HG03378 (cell line): ENCODE data around the gene SETD1A.

ENCODE experiments used
- ATAC-seq: cut with Tn5 transposase; IDR thresholded peaks from one replicate; pipeline ENCODE4 v1.9.1; 2021; ENCODE audit warnings: mild to moderate bottlenecking, moderate library complexity; ENCODE audit not compliant: unreplicated experiment

The SETD1A gene

DNA sequence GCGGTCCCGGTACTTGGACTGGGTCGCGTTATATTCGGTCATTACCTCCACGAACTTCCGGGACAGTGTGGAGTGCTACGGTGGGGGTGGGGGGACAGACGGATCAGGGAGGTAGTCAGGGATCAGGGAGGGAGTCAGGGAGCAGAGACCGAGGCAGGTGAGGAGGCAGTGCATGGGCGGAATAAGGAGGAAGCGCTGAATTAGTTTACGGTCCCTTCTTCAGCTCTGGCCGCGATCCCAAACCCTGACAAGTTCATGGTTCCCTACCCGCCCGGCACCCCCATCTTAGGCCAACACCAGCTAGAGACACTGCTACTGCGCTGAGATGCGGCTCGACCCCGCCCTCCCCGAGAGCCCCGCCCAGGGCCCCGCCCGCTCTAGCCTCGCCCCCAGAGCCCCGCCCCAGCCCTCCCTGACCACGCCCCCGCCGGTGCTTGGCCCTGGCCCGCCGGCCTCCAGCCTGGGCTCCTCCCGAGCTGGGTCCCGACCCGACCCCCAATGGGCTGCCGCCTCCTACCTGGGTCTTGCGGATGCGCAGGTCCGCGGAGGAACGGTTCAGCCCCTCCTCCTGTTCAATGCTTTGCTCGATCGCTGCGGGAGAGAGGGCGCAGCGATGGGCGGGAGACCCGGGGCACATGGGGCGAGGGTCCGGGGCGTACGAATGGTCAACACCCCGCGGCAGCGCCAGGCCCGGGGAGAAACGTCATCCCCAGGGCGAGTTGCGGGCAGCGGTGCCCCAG is 39.6 kb downstream of the SETD1A start:
- ATAC-seq: no peak

DNA sequence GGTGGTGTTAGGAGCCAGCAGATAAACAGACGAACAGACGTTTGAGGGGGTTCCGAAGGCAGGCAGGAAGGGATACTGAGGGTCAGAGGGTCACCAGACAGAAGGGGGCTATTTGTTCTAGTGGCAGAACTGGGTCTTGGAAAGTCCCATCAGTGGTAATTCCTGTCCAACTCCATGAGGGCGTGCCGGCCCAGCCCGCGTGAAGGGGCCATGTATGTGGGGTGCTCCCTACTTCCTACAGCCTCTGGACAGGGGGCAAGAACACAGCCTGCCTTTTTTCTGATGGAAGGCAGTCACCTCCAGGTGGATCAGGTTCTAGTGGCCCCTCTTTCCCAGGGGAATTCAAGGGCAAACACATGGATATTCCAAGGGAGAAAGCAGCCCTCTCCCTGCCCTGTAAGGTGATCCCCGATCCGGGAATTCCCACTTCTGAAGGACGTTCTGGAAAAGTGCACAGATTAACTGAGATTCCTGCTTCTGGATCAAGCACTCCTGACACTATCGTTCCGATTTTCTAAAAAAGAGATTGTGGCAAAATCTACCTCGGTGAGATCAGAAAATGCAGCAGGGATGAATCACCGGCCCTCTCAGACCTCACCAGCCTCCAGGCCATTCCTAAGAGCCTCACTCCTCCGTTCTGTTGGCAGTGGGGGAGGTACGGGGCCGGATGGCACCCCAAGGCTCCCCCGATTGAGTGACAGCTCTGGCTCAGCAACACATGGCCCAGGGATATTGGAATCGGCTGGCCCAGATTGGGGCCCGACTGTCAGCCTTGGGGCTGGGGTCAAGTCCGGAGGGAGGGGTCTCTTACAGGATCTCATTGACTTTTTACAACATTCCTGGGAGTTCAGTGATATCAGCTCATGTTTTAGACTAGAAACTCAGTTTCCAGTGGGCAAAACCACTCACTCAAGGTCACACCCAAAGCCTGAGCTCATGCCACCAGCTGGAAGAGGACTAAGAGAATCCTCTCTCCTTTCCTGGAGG is 40.5 kb downstream of the SETD1A start:
- no peak for ATAC-seq

DNA sequence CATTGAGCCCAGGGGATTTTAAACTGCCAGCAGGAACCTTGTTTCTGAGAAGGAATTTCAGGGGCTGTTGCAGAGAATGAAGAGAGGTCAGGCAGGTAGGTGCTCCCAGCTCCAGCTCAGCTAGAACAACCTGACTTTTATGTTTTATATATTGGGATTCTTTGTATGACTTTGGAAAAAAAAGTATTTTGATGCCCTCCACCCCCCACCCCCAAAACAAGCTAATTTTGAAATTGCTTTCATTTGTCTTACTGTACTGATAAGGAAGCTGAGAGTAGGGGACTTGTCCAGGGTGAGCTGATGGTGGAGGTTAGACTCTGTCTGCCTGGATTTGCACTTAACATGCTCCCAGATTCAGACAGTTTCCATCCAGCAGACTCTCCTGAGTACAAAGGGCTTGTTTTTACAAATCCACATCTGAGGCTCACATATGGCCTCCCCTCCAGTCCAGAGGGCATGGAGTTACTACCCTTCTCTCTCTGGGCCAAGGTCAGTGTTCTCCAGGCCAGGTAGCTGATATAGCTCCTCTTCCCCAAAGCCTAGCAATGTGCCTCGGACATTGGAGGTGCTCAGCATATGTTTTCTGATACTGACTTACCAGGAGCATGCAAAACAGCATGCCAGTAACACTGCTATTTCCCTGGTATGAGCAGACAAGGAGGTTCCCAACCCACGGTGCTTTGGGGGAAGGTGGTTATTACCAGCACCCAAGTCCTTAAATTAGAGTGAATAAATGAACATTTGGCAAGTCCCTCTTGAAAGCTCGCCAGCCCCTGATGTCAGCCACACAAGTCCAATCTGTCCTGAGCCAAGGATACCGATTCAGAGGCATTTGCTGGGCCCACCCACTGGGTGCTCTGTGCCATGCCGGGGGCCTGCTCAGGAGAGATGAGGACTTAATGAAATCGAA is 41.6 kb downstream of the SETD1A start:
- no peak for ATAC-seq

DNA sequence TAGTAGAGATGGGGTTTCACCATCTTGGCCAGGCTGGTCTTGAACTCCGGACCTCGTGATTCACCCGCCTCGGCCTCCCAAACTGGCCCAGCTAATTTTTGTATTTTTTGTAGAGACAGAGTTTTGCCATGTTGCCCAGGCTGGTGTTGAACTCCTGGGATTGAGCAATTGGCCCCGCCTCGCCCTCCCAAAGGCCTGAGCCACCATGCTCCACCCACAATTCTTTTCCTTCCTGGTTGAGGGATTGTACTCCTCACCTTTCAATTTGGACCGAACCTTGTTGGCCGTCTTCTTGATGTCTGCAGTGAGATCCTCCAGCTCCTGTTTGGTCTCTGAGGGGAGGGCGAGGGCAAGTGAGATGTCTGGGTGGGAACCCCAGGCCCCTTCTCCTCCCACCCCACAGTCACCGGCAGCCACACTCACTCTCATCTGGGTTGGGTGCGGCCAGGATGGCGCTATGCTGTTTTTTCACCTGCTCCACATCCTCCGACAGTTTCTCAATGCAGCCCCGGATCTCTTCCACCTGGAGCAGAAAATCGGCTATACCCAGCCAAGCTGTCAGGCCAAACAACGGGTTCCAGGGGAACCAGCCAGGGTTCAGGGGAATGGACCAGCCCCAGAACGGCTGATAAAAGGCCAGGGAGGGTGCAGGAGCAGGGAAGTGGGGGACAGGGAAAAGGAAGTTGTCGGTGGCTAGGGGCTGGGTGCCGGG is 43.3 kb downstream of the SETD1A start:
- no peak for ATAC-seq

DNA sequence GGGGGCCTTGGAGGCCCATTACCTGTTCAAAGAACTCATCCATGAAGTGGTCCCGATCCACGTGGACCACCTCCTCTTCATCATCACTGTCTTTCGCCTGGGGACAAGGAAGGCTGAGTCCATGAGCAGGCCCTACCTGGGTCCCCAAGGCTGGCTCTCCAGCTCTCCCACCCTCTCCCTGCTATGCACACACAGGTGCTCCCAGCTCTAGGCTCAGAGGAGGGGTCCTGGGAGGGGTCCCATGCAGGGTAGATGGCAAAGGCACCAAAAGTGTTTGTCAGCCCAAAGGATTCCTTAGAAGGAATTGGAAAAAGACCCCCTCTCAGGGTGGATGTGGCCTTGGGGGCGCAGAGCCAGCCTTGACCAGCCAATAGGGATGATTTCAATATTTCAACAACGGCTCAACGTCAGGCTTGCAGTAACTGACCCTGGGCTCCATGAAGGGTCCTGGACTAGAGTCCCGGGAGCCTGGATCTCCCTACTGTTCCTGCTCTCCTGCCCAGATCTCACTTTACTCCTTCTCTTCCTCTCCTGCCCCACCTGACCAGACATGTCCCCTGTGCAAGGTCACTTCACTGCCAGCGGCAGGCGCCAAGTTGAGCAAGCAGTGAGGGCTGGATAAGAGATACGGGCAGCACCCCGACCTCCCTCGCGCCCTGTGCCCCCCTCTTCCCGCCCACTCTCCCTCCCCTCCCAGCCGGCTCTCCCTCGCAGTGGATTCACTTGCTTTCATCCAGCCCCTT is 44.1 kb downstream of the SETD1A start:
- ATAC-seq: no peak

DNA sequence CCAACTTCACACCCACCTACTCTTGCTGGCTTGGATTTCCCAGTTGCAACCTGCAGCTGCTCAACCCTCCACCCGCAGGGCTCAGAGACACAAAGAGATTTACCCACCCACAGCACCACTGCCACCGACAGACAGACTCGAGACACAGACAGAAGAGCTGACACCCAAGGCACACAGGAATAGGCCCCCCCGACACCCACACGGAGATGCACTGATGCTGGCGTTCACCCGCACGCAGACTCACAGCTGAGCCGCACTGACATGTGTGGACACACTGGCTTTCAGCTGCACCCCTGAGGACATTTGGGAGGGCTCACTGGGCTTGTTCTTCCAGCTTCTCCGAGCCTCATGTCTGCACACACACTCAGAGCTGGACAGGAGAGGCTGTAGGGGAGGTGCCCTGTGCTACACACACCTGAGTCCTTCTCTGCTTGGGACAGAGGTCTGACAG is 44.7 kb downstream of the SETD1A start:
- no peak for ATAC-seq

DNA sequence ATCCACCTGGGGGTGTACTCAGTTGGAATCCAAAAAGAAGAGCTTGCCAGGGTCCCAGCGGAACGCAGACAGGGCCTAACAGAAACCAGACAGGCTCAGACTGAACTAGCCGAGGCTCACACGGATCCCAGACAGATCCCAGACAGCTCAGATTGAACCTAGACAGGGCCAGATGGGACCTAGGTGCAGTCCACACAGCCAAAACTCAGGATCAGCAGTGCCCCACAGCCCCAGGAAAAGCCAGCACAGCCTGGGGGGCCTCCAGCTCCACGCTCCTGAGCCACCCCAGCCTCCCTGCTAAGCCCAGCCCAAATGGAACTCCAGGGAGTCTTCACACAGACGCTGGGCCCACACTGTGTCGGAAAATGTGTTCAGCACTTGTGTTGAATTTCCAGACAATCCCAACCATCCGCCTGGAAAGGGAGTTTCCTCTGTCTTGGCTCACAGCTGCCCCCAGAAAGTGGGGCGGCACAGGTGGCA is 45.3 kb downstream of the SETD1A start:
- ATAC-seq: no peak

DNA sequence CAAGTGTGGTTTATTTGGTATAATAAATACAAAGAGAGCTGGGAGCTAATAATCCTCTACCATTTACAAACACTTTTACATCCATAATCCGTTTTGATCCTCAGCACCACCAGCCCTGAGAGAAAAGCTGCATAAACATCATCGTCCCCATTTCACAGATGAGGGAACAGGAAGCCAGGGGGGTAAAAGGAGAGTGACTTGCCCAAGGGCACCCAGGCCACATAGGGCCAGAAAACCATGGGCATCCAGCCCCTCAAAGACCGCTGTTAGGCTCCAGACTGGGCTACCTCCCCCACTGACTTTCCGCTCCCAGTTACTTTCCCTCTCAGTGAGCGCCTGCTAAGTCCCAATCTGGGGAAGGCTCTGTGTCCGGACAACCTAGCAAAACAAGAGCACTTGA is 46.2 kb downstream of the SETD1A start:
- ATAC-seq: no peak

DNA sequence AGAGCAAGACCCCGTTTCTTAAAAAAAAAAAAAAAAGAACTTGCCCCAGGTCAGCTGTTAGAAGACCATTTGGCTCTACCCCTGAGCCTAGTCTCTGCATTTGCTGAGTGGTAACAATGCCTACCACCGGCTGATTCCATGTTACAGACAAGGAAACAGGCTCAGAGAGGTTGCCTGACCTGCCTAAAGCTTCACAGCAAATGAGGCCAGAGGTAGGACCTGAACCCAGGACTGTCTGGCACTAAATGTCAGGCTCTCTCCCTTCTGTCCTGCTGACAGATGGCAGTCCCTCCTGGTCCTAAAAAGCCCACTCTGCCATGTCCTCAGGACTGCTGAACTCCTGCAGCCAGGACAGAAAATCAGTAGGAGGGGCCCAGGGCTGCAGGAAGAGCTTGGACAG is 47.1 kb downstream of the SETD1A start:
- no peak for ATAC-seq

DNA sequence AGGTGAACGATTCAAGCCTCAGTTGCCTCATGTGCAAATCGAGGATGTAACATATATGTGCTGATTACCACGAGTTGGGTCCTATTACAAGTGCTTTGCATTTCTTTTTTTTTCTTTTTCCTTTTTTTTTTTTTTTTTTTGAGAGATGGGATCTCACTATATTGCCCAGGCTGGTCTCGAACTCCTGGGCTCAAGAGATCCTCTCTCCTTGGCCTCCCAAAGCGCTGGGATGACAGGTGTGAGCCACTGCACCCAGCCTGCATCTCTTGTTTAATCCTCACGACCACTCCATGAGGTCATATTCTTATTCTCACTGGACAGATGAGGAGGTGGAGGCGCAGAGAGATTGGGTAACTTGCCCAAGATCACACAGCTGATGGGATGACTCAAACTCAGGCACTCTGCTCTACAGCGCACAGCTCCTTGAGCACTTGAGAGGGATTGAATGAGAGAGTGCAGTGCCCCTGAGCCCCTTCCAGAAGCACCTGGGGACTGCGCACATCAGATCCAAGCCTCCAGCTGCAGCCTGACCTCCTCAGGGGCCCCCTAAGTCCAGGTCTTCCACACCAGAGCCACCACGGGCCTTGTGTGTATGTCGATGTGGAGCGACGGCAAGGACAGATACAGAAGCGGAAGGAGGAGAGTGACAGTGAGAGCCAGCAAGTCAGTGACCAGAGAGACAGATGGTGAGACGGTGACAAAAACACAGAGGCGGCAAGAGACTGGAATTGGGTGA is 48.0 kb downstream of the SETD1A start:
- no peak for ATAC-seq

DNA sequence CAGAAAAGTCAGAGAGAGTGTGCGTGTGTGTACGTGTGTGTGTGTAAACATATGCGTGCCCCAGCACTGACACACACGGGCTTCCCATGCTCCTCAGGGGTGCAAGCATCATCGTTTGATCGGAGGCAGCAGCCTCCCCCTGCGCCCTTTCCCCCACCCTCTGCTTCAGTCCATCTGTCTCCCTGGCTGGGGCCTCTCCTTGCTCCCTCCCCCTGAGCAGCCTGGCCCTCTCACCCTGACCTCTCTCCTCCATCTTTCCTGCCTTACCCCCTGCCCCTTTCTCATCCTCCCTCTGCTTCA is 48.5 kb downstream of the SETD1A start:
- ATAC-seq: no peak

DNA sequence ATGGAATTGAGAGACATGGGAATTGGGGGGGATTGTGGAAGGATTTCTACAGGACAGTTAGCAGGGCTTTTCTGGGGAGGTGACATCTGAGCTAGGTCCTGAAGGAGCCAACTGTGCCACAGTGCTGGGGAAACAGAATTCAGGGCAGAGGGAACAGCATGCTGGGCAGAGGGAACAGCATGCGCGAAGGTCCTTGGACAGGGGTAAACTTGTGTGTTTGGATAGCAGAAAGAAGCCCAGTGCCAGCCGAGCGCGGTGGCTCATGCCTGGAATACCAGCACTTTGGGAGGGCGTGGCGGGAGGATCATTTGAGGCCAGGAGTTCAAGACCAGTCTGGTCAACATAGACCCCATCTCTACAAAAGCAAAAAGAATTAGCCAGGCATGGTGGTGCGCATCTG is 49.0 kb downstream of the SETD1A start:
- no peak for ATAC-seq

DNA sequence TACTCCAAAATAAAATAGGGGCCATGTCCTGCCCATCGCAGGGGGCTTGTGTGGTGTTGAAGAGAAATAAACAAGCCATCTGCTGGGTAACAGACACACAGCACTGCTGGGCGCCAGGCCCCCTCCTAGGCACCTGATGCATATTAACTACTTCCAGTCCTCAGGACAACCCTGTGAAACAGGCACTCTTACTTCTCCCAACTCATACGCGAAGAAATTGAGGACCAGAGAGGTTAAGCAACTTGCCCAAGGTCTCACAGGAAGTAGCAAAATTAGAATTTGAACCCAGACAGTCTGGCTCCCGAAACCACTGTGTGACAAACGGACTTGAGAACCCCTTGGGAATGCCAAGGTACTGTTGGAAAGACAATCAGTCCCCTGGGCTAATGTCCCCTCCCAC is 50.1 kb downstream of the SETD1A start:
- ATAC-seq: no peak

DNA sequence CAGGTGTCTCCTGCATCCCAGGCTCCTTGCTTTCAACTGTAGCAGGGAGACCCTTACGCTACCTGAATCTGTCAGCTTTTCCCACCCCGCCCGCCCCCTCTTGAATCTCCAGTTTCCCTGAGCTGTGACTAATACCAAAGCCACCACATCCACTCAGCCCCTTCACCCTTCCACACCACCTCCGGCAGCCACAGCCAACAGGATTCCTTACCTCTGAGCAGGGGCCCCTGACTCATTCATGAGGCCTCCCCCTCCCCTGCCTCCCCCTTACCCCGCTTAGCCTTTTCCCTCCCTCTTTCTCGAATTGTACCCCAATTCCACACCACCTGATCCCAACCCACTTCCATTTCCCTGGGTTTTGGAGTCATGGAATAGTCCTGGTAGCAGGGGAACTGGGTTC is 50.6 kb downstream of the SETD1A start:
- ATAC-seq: no peak

DNA sequence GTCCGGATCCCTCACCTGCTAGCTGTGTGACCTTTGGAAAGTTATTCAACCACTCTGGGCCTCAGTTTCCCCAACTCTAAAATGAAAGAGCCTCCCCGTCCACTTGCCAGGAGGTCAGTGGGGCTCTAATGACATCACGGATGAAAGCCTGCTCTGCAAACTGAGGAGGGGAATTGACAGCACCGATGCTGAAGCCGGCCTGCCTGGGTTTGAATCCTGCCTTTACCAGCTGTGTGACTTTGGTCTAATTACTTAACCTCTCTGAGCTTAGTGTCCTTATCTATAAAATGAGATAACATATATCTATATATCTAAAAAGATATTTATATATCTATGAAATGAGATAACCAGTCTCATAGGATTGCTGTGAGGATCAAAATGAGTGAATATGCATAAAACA is 51.0 kb downstream of the SETD1A start:
- ATAC-seq: no peak

DNA sequence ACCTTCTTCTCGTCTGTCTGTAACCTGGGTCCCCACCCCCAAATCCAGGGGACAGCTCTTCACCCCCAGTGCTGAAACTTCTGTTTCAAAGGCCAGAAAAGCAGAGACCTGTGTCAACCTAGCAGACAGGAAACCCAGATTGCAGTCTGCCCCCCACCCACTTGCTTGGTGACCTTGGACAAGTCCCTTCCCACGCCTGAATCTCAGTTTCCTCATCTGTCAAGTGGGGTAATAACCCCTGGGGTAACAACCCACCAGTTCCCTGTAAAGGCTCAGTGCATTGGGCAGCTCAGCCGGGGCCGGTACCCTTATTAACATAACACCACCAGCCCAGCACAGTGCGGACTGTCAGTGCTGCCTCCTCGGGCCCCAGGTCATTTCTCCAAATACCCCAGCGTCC is 51.6 kb downstream of the SETD1A start:
- ATAC-seq: no peak

DNA sequence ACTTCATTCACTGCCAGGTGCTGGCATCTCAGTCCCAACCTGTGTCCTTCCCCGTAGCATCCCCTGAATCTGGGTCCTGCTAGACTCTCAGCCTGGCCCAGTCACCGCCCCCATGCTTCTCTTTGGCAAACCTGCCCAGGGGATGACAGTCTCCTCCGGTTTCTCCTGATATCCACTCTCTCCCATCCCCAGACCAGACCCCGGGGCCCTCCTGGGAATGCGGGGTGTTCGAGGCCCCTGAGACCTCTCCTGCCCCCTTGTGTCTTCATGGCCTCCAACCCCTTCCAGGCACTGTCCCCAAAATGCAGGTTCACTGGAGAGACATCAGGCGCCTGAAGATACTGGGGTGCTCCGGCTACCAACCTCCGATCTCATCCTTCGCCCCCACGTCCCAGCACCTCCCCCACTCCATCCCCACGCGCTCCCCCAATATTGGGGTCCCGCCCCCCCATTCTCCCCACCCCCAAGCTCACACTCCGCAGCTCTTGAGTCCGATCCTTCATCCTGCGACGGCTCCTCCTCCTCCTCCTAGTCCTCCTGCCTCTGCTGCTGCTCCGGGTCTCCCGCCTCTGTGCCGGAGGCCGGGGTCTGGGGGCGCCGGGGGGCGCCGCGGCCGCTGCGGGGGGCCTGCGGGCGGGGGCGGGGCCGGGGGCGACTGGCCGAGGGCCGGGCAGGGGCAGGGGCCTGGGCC is 52.5 kb downstream of the SETD1A start:
- ATAC-seq: no peak

DNA sequence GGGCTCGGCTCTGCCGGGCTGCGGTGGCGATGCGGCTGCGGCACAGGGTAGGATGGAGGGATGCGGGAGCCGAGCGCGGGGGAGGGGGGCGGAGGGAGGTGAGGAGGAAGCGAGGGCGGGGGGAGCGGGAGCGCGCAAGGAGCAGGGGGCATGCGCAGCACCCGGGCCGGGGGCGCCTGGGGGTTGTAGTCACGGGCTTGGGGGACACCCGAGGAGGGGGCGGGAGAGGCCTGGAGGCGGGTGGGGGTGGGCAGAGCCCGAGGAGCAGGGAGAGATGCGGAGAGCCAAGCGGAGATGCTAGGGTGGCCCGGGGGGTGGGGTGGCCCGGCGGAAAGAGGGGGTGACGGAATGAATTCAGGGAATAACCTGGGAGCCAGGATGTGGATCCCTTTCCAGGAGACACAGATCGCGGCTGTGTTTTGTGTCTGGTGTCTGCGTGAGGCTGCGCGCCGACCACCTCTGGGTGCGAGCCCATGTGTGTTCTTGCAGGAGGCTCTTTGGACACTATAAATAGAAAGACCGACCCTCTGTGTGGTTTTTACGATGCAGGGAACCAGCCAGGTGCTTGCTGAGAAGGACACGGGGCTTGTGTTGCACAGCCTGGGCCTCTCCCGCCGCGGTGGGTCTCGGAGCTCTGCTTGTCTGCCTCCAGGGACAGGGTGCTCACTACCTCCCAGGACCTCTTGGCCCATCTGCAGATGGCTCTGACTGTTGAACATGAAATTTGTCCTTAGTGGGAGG is 53.2 kb downstream of the SETD1A start, which contains the start of gene STX1B:
TSS of gene STX1B (minus strand) at position 54 of the 741 bp plus-strand sequence. CDS start 242 bp downstream, outside the sequence.
- no peak for ATAC-seq
